GM23248 (cell line): Measurements from ENCODE around the gene LARP1. TPM values are rescaled to one million over a fixed set of nuclear protein-coding genes. Genes with fewer than 3 reads are reported as not detected.
"Not testable (repeated sequence)": the region's sequence is repeated elsewhere in the genome, so short reads cannot be mapped to it uniquely, and the experiment has no call there.

Experiments used
- DNase-seq: peaks from one replicate; pipeline ENCODE4 v3.0.0-alpha.2; 2015
- H2AFZ ChIP-seq: fragments of 200-600 bp; sonication (generic); 2 replicates; pipeline ENCODE4 v1.6.1; 2016; ENCODE audit warnings: antibody characterized with exemption
- H3F3A ChIP-seq: fragments of 200-600 bp; sonication (generic); 2 replicates; pipeline ENCODE4 v1.6.1; 2016; ENCODE audit warnings: mild to moderate bottlenecking, antibody characterized with exemption, mixed run types; ENCODE audit not compliant: insufficient read depth
- H3K27ac ChIP-seq: fragments of 200-600 bp; sonication (generic); 2 replicates; pipeline ENCODE4 v1.5.1; 2016; ENCODE audit warnings: mild to moderate bottlenecking
- H3K27me3 ChIP-seq: fragments of 200-600 bp; sonication (generic); replicated peaks from 2 replicates; pipeline ENCODE4 v1.6.1; 2016; ENCODE audit warnings: mild to moderate bottlenecking; ENCODE audit not compliant: insufficient read depth
- H3K36me3 ChIP-seq: fragments of 200-600 bp; sonication (generic); 2 replicates; pipeline ENCODE4 v1.6.1; 2016; ENCODE audit warnings: low read depth, mild to moderate bottlenecking
- H3K4me1 ChIP-seq: fragments of 200-600 bp; sonication (generic); 2 replicates; pipeline ENCODE4 v1.6.1; 2016; ENCODE audit warnings: mild to moderate bottlenecking; ENCODE audit not compliant: insufficient read depth
- H3K4me2 ChIP-seq: fragments of 200-600 bp; sonication (generic); one replicate; pipeline ENCODE4 v1.6.1; 2016; ENCODE audit warnings: mild to moderate bottlenecking; ENCODE audit not compliant: unreplicated experiment
- H3K4me3 ChIP-seq: fragments of 200-600 bp; sonication (generic); 2 replicates; pipeline ENCODE4 v1.5.1; 2016; ENCODE audit warnings: mild to moderate bottlenecking
- H3K79me2 ChIP-seq: fragments of 200-600 bp; sonication (generic); 2 replicates; pipeline ENCODE4 v1.6.1; 2016; ENCODE audit warnings: mild to moderate bottlenecking; ENCODE audit not compliant: insufficient read depth
- H3K9ac ChIP-seq: fragments of 200-600 bp; sonication (generic); 2 replicates; pipeline ENCODE4 v1.6.1; 2016; ENCODE audit warnings: mild to moderate bottlenecking
- H3K9me2 ChIP-seq: fragments of 200-600 bp; sonication (generic); 2 replicates; pipeline ENCODE4 v1.6.1; 2016; ENCODE audit warnings: mixed run types, mild to moderate bottlenecking, moderate library complexity; ENCODE audit not compliant: insufficient read depth
- H3K9me3 ChIP-seq: fragments of 200-600 bp; sonication (generic); one replicate; pipeline ENCODE4 v1.6.1; 2017; ENCODE audit warnings: low read depth
- H4K20me1 ChIP-seq: fragments of 200-600 bp; sonication (generic); 2 replicates; pipeline ENCODE4 v1.6.0; 2016; ENCODE audit not compliant: insufficient read depth
- EZH2 ChIP-seq: fragments of 200-600 bp; sonication (generic); IDR thresholded peaks from 2 replicates; pipeline ENCODE4 v1.6.1; 2018; ENCODE audit warnings: antibody characterized with exemption, mild to moderate bottlenecking; ENCODE audit not compliant: insufficient read depth, poor library complexity, severe bottlenecking
- EZH2phosphoT487 ChIP-seq: fragments of 200-600 bp; sonication (generic); IDR thresholded peaks from 2 replicates; pipeline ENCODE4 v1.6.1; 2018; ENCODE audit warnings: antibody characterized with exemption, moderate library complexity, mild to moderate bottlenecking, low read depth; ENCODE audit not compliant: insufficient read depth
- WGBS, 2 experiments: methylation state at CpG; one replicate each; pipeline ENCODE4 v1.1.6; 2015 to 2017; ENCODE audit warnings: low lambda C conversion rate in 2 of 2, low coverage in 1 of 2; ENCODE audit errors: missing lambda C conversion rate in 2 of 2; 5-methylcytosine and 5-hydroxymethylcytosine counted together
- in situ Hi-C: fragments of 300-500 bp; cut with MboI; formaldehyde crosslinking; loops from 2 replicates; pipeline ENCODE4 v1.15.0; 2020
- polyA plus RNA-seq: library from polyadenylated mRNA; unstranded; fragments of >200 nt; fragmentation: Nextera tagmentation; extraction: Ambion mirVana; gene quantifications from 2 replicates; pipeline ENCODE4 v1.2.1, GENCODE V29; 2016
- total RNA-seq: library from RNA; depleted of rRNA; stranded (reverse); fragments of >200 nt; shearing (Covaris generic); gene quantifications from 2 replicates; pipeline ENCODE4 v1.2.3, GENCODE V29; 2014

LARP1 gene
- total and polyA plus RNA-seq, 2 experiments from 2014 or later, result 33.8 to 59.9 TPM

DNA sequence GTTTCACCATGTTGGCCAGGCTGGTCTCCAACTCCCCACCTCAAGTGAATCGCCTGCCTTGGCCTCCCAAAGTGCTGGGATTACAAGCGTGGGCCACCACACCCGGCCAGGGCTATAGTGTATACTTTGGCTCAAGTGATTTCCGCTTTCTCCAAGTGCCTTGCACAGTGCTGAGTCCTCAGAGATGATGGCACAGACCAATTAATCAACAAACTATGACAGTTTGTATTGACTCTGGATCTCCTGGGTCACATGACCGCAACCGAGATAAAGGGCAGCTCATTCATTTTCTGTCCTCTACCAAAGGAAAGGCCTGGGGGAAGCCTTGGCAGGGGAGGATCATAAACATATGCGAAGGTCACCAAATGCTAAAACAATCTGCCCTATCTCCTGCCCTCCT lies 11.4 kb upstream of the LARP1 start:
- in situ Hi-C loops, result no loop called here
- no peaks in the 10 kb centered on the region for H3K36me3 ChIP-seq
- no peak overlapping the region for H3K4me3 ChIP-seq
- H3K4me2 ChIP-seq, result no peak overlapping the region
- no peaks in the 10 kb centered on the region for H3K9me3 ChIP-seq
- no peak overlapping the region for H3K9ac ChIP-seq
- H3K79me2 ChIP-seq, result no peaks in the 10 kb centered on the region
- H3F3A ChIP-seq, result peaks cover 15% of the 10 kb centered on the region; the same call in 1 of the 2 replicates
- no peak overlapping the region for H3K27ac ChIP-seq
- no peaks in the 10 kb centered on the region for H3K27me3 ChIP-seq
- no peaks in the 10 kb centered on the region for H3K9me2 ChIP-seq
- no peaks in the 10 kb centered on the region for H4K20me1 ChIP-seq
- WGBS, 2 experiments, result 89 to 91% methylated on average over 7 of the region's 7 CpGs
- no peak overlapping the region for H2AFZ ChIP-seq
- no peak for DNase-seq
- TF ChIP-seq EZH2phosphoT487 (no peak), EZH2 (no peak)
- peaks cover 11% of the 10 kb centered on the region for H3K4me1 ChIP-seq

GRCh38 chr5:154745349-154745748 lies 9.8 kb upstream of the LARP1 start:
- Histone ChIP-seq H3F3A (peaks cover 14% of the 10 kb centered on the region; the same call in 1 of the 2 replicates), H3K4me2 (no peak overlapping the region), H3K4me1 (peaks cover 11% of the 10 kb centered on the region), H3K79me2 (no peaks in the 10 kb centered on the region), H3K27ac (no peak overlapping the region), H3K27me3 (no peaks in the 10 kb centered on the region), H4K20me1 (no peaks in the 10 kb centered on the region), H3K9me3 (no peaks in the 10 kb centered on the region), H2AFZ (no peak overlapping the region), H3K4me3 (no peak overlapping the region), H3K9me2 (no peaks in the 10 kb centered on the region), H3K36me3 (no peaks in the 10 kb centered on the region), H3K9ac (no peak overlapping the region)
- WGBS, 2 experiments, result 100% methylated on average over 1 of the region's 1 CpG
- in situ Hi-C loops, result no loop called here
- no peak for DNase-seq
- TF ChIP-seq EZH2phosphoT487 (no peak), EZH2 (no peak)

- in situ Hi-C loops, result no loop called here
- no peak overlapping the region for H2AFZ ChIP-seq
- H3K4me2 ChIP-seq, result no peak overlapping the region
- H3K27me3 ChIP-seq, result no peaks in the 10 kb centered on the region
- H3K36me3 ChIP-seq, result no peaks in the 10 kb centered on the region
- H3K4me1 ChIP-seq, result peaks cover 11% of the 10 kb centered on the region
- no peak overlapping the region for H3K4me3 ChIP-seq
- H3K9me3 ChIP-seq, result no peaks in the 10 kb centered on the region
- H3K9me2 ChIP-seq, result no peaks in the 10 kb centered on the region
- WGBS, 2 experiments, result 62 to 70% methylated on average over 1 of the region's 1 CpG
- TF ChIP-seq EZH2phosphoT487 (no peak), EZH2 (no peak)
- no peaks in the 10 kb centered on the region for H3K79me2 ChIP-seq
- DNase-seq, result no peak
- H3F3A ChIP-seq, result peaks cover 16% of the 10 kb centered on the region
- no peaks in the 10 kb centered on the region for H4K20me1 ChIP-seq
- H3K27ac ChIP-seq, result no peak overlapping the region
- H3K9ac ChIP-seq, result no peak overlapping the region
These were observed 5.7 kb upstream of the LARP1 start for GRCh38 chr5:154749491-154749890.

DNA sequence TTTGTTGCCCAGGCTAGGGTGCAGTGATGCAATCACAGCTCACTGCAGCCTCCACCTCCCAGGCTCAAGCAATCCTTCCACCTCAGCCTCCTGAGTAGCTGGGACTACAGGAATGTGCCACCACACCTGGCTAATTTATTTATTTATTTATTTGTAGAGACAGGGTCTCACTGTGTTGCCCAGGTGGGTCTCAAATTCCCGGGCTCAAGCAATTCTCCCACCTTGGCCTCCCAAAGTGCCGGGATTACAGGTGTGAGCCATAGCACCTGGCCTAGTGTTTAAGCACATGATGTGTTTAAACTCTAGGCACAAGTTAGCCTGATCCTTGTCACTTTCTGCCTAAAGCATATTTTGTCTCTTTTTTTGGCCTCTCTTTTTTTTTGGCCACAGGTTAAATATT lies 4.5 kb upstream of the LARP1 start:
- H2AFZ ChIP-seq, H3K27me3 ChIP-seq, H3K9ac ChIP-seq, in situ Hi-C loops, H3K9me3 ChIP-seq, H3K36me3 ChIP-seq, H3K4me3 ChIP-seq, H3K4me2 ChIP-seq, H3K79me2 ChIP-seq, H3K27ac ChIP-seq, H3K9me2 ChIP-seq, DNase-seq, H4K20me1 ChIP-seq: not testable (repeated sequence)
- 90 to 95% methylated on average over 2 of the region's 2 CpGs for WGBS, 2 experiments
- Histone ChIP-seq H3F3A (peaks cover 18% of the 10 kb centered on the region), H3K4me1 (peaks cover 11% of the 10 kb centered on the region)

DNA sequence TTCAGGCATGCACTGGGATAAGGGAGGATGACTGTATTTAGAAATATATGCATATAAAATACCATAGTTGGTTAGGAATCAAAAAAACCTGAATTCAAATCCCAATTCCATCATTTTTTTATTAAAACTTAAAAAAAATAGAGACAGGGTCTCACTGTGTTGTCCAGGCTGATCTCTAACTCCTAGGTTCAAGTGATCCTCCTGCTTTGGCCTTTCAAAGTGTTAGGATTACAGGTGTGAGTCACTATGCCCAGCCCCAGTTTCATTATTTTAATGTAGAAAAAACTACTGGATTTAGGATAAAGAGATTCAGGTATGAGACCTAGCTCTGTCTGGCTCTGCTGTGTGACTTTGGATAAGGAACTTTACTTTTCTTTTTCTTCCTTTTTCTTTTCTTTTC lies 3.3 kb upstream of the LARP1 start:
- Histone ChIP-seq H3K4me2 (no peak overlapping the region), H4K20me1 (no peaks in the 10 kb centered on the region), H3F3A (peaks cover 18% of the 10 kb centered on the region), H3K79me2 (peaks cover 16% of the 10 kb centered on the region), H3K4me1 (peaks cover 11% of the 10 kb centered on the region), H3K9me2 (no peaks in the 10 kb centered on the region), H3K27me3 (no peaks in the 10 kb centered on the region), H2AFZ (no peak overlapping the region), H3K9me3 (no peaks in the 10 kb centered on the region), H3K27ac (no peak overlapping the region), H3K9ac (no peak overlapping the region), H3K36me3 (no peaks in the 10 kb centered on the region), H3K4me3 (no peak overlapping the region)
- no peak for DNase-seq
- in situ Hi-C loops, result no loop called here
- no peak for TF ChIP-seq EZH2
- TF ChIP-seq EZH2phosphoT487, result no peak
